ENCODE measurements around the gene CACNA1D. TPM values are rescaled to one million over a fixed set of nuclear protein-coding genes. Genes with fewer than 3 reads are reported as not detected.

The CACNA1D gene
- total and polyA plus RNA-seq, 9 of the 15 experiments (the other 6 are each of a cell fraction or from before 2014, with no cell fraction given), result 0.29 TPM; not detected in 8

GRCh38 chr3:53526704-53527055 lies 32.3 kb downstream of the CACNA1D start:
- no TSS peak for BruUV-seq (replicated peaks)
- Histone ChIP-seq H4K20me1 (replicated peaks; ENCODE audit: control insufficient read depth, insufficient read depth, low read length) (no peaks in the 10 kb centered on the region), H3K4me2 (ENCODE audit: insufficient read depth, low read length) (no peak overlapping the region), H3K79me2 (ENCODE audit: control insufficient read depth, insufficient read depth, low read length) (no peaks in the 10 kb centered on the region), H3K9ac (ENCODE audit: insufficient read depth in 1 of 2, low read depth in 2 of 2, low read length in 2 of 2) (no peak overlapping the region), H3K27ac (ENCODE audit: extremely low read depth, low read depth, low read length) (no peak overlapping the region), H3K9me1 (ENCODE audit: control insufficient read depth, insufficient read depth, low read length) (no peaks in the 10 kb centered on the region), H2AFZ (ENCODE audit: low read depth, low read length) (no peak overlapping the region), H3K4me1 (replicated peaks in 1 of 2; ENCODE audit: control insufficient read depth in 2 of 2, insufficient read depth in 2 of 2, low read length in 2 of 2) (no peaks in the 10 kb centered on the region), H3K9me3 (replicated peaks; ENCODE audit: control insufficient read depth, insufficient read depth, low read depth, low read length) (no peaks in the 10 kb centered on the region), H3K27me3 (ENCODE audit: control insufficient read depth in 2 of 2, insufficient read depth in 2 of 2, low read length in 2 of 2) (no peaks in the 10 kb centered on the region; a peak in 1 of 5 replicates), H3K4me3 (no peak overlapping the region), H3K36me3 (ENCODE audit: control insufficient read depth, insufficient read depth, low read length) (no peaks in the 10 kb centered on the region)
- POLR2A ChIA-PET, result no interaction called here
- 5% methylated on average over 4 of the region's 4 CpGs for WGBS (ENCODE audit: insufficient coverage, low coverage, missing lambda C conversion rate)
- intact Hi-C loops (cut with micrococcal nuclease) (no loop called here), in situ Hi-C loops (cut with MboI) (no loop called here)
- DNase-seq (ENCODE audit: extremely low read depth in 1 of 4, low spot score in 3 of 4) (no peak), FAIRE-seq (no peak), ATAC-seq (no peak)
- CTCF ChIA-PET (ENCODE audit: low intra/inter-chr PET ratio), result no interaction called here
- TF ChIP-seq ZNF217 (CRISPR knock-in tag; IDR thresholded peaks at IDR 0.05) (no peak), ZNF133 (CRISPR knock-in tag; IDR thresholded peaks at IDR 0.05) (no peak), GMEB1 (CRISPR knock-in tag; IDR thresholded peaks at IDR 0.05) (no peak), RBM34 (IDR thresholded peaks at IDR 0.05; ENCODE audit: borderline replicate concordance, insufficient read depth, low read length) (no peak), KLF6 (CRISPR knock-in tag; IDR thresholded peaks at IDR 0.05; ENCODE audit: borderline replicate concordance) (no peak), ZNF75A (CRISPR knock-in tag; IDR thresholded peaks at IDR 0.05) (no peak), ZBTB11 (CRISPR knock-in tag; IDR thresholded peaks at IDR 0.05) (no peak)

Measured in K562 (cell line).